ENCODE results near the gene CDC45.
"Not testable (repeated sequence)": the region's sequence is repeated elsewhere in the genome, so short reads cannot be mapped to it uniquely, and the experiment has no call there.

Gene CDC45

DNA sequence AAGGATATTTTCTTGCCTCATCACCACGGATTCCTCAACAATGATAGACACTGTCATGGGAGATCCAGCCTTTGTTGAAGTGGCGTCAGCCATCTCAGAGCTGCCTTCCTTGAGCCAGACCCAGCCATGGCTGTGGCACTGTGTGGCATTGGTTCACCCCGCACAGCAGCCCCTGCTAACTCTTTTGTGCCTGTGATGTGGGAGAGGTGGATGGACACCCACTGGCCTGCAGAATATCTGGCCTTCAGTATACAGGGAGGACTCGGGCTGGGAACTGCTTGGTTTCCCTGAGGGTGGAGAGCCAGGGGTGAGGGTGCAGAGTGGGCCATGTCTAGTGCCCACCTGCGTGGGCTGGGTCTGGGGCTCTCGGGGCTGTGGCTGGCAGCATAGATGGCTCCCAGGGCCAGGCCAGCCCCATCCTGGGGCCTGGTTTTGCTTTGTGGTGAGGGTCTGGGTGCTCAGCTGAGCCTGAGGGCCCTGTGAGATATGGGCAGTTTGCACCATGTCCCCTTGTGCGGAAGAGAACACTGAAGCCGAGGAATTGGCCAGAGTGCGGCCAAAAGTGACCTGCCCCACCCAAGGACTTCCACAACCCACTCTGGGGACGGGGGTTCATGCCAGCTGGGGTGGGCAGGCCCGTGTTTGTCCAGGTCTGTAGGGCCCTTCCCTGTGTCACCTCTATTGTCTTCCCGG, 38.3 kb downstream of the CDC45 start:
- no peak for DNase-seq

DNA sequence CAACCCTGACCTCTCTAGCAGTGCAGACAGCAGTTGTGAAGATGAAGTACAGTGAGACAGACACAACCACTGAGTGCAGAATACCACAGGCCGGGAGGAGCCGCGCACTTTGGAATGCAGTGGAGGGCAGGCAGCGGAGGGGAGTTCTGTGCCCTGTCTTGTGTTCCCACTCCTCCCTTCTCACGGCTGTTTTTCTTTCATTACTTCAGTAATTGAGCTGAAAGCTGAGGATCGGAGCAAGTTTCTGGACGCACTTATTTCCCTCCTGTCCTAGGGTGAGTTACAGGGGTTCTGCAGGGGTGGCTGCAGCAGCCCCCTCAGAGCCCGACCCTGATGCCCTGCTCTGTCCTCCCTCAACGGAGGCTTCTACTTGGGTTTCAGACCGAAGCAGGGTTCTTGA, 38.9 kb downstream of the CDC45 start:
- DNase-seq: no peak

DNA sequence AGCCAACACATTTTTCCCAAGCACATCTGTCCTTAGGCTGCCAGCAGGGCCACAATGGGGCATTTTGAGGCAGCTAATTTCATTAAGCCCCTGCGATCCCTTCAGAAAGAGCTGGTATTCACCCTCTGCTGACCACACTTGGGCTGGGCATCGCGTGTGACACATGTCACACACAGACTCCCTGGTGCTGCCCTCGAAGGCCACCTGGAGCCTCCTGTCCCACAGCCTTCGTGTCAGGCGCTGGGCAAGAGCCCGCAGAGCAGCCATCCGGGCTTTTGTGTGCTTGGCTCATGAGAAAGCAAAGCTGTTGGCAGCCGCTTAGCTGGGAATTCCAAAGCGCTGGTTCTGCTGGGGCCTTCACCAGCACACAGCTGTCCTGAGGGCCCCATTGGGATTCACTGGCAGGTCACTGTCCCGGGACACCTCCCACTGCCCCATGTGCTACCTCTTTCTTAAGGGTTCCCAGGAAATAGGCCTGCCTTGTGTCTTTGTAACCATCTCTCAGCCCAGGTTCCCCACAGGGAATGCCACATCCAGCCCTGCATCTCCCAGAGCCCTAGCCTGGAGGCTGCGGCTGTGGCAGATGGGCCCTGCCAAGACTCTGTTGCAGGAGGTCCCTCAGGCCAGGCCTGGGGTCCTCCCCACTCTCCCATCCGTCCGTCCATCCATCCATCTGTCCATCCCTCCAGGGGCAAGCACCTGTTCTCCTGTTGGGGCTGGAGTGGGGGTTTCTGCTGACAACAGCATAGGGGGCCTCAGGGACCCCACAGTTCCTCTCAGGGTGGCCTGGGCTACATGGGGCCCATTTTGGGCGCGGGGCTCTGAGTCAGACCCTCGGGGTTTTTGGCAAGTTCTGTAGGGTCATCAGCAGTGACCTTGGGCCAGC, 39.6 kb downstream of the CDC45 start:
- DNase-seq: peak in 3 of 14 donors; percentile 11 to 22 (median 18)

DNA sequence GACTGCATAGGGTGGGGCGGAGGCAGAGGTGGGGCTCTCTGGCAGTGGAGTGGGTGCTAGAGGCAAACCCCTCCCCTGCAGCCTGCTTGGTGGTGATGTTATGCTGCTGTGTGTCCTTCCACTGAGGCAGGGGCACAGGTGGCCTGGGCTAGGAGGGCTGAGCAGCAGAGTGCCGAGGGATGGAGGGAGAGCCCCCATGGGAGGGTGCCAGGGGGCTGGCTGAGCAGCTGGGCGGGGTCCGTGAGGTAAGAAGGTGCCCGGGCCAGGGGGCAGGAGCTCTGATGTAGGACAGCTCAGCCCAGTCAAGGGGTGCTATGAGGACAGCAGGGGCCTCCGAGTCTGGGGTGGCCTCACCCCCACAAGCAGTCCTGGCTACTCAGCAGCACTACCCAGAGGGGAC, 40.3 kb downstream of the CDC45 start:
- no peak for DNase-seq

DNA sequence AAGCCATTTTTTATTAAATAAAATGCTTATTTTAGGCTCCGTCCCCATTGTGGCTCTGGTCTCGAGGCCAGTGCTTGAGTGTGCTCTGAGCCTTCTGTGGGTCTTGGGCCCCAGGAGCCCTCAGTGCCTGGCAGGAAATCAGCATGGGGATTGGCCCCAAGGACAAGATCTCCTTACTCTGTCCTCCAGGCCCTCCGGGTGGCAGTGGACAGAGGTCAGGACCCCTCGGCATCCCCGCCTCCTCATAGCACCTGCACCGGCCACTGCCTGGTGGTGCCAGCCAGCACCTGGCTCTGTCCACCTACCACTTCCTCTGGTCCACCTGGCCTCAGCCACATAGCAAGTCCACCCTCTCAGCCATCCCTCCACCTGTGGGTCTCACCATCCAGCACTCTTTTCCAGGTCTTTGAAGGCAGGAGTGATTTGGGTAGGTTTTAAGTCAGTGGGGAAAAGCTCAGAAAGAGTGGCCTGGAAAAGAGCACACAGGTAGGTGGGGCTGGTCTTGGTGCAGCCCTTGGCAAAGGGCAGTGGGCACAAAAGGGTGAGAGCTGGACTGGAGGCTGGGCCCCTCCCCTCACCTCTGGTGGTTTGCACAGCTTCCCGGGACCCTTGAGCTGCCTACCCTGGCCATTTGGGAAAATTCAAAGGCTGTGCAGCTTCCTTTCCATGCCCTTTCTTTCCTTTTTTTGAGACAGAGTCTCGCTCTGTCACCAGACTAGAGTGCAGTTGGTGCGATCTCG, 41.0 kb downstream of the CDC45 start:
- no peak for DNase-seq

DNA sequence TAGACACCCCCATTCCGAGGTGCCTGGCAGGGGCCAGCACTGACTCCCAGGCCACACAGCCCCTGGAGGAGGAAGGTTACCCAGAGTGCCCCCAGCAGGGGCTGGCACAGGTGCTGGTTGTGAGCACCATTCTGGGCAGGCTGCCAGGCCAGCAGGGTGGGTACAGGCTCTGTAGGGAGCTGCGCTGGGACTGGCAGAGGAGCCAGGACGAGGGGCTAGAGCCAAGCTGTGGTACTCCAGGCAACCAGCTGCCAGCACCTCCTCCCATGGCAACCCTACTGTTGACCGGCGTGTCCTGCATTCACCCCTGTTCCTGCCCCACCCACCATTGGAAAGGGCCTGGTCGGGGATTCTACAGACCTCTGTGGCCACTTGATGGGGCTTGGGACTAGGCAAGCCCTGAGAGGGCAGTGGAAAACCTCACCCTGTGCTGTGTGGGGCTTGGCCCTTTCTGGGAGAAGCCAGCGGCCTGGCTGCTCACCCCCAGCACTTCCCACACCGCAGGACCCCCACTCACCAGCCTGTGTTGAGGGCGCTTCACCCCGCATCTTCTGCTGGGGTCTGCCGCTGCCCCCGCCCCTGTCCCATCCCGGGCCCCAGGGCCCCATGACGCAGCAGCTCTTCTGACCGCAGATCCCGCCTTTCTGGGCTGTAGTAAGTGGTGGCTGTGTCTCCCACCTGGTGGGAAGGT, 42.6 kb downstream of the CDC45 start:
- DNase-seq: peak in 8 of 14 donors; percentile 8 to 76 (median 62)

DNA sequence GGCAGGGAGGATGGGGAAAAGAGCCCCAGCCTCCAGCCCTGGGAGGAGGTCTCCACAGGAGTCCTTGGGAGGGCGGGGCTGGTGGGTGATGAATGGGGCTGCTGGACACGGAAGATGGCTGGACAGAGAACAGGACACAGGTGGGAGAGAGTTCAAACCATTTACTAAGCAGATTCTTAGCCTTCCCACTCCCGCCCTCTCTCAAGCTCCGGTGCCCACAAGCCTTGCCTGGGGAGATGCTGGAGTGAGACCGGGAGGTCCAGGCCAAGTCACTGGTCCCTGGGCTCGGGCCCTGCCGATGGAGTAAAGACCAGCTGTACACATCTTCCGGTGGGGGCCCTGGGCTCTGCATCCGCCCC, 43.1 kb downstream of the CDC45 start:
- DNase-seq: peak in 1 of 14 donors; percentile 44

DNA sequence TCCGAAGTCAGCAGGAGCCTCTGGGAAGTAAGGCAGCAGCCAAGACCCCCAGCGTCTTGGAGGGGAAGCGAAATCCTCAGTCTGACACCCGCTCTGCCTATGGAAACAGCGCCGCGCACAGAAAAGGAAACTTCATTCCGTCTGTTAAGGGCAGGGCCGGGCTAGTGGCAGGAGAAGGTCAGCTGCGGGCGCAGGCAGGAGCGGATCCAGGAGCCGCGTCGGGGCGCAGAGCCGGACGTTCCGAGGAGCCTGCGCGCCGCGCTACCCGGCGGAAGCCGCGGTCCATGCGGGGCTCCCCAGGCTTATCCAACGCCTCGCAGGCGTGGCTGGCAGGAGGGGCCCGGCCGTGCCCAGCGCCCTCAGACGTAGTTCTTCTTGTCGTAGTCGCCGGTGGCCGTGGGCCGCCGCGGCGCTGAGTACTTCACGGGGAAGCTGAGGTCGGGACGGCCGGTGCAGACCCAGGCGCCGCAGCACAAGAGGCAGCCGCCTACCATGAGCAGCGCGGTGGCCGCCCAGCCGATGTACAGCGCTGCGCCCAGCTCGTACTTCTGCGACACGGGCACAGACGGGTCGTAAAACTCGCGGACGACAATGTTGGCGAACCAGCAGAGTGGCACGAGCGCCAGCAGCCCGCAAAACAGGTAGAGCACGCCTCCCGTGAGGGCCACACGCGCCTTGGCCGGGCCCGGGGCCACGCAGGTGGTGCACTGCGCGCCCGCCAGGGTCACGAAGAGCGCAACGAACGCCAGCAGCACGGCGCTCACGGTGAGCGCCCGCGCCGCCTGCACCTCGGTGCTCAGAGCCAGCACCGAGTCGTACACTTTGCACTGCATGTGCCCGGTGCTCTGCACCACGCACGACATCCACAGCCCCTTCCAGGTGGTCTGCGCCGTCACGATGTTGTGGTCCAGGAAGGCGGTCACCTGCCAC, 43.8 kb downstream of the CDC45 start:
- DNase-seq: no peak

DNA sequence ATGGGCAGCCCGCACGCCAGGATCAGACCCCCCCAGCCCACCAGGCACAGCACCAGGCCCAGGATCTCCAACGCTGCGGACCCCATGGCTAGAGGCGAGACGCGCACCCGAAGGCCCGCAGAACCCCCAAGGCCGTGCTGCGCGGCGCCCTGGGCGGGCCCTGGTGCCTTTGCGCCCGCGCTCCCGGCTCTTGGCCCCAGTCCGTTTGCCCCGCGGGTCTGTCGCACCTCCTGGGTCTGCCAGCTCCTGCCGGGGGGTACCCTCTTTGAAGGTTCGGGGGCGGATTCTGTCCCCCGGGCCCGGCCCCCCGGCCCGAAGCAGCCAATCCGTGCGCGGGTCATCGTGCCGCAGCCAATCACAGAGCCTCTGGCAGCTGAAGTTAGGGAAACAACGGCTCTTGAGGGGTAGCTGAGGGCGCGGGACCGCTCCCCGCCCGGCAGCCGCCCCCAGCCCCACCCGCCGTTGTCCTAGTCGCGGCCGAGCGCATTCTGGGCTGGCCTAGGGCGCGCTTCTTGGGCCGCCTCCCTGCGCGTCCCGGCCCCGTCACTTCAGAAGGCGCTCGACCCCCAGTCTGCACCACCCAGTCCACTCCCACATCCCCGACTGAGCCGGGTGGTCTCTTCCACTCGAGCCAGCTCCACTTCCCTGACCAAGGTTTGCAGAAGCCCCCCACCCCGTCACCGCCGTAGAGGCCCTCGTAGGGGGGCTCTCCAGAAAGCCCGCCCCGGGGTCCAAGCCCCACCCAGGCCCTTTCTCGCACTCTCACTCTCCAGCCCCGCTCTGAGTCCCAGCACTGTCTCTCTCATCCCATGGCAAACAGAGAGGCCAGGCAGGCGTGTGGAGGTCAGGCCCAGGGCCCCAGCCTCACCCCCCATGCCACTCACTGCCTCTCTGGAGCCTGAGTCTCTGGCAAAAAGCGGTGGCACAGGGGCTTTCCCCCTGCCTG, 44.7 kb downstream of the CDC45 start, which contains the start of gene CLDN5:
Gene CLDN5 (minus strand): TSS at position 241 of the 946 bp plus-strand sequence. CDS start 155 bp downstream, at position 86.
- peak in 1 of 14 donors; percentile 53 for DNase-seq

DNA sequence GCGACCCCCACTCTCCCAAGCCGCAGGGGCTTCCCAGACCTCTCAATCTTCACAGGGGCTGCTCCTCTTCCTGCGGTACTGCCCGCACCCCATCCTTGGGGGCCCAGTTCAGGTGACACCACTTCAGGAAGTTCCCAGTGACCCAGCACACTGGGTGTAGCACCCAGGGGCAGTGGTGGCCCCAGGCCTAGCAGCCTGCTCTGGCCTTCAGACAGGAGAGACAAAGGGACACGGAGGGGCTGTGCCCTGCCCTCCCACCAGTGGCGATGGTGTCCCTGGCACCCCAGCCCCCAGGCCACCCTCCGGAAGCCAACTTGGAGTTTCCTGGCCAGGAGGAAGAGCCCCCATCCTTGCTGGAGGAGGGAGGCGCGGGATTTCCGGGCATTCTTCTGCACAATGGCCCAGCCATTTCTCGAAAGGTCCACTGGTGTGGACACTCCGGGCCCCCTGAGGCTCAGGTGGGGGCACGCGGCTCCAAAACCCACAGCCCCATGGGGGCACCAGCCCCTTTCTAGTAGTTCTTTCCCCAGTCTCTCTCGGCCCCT, 45.5 kb downstream of the CDC45 start:
- no peak for DNase-seq

DNA sequence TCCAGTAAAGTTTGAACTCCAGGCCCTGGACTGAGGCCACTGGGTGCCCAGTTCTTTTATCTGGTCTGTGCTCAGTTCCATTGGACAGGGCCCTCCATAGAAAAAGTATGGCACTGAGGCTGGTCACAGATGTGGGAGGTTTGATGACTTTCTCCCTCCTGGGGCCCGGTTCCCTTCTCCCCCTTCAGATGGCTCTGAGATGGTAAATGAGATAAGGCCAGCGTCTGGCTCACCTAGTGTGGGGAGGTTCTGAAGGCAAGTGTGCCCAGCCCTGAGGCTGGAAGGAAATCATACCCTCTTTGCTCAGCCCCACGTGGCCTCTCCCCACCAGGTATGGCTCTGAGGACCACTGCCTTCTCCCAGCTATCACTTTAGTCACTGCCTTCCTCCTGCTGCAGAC, 45.9 kb downstream of the CDC45 start:
- no peak for DNase-seq

DNA sequence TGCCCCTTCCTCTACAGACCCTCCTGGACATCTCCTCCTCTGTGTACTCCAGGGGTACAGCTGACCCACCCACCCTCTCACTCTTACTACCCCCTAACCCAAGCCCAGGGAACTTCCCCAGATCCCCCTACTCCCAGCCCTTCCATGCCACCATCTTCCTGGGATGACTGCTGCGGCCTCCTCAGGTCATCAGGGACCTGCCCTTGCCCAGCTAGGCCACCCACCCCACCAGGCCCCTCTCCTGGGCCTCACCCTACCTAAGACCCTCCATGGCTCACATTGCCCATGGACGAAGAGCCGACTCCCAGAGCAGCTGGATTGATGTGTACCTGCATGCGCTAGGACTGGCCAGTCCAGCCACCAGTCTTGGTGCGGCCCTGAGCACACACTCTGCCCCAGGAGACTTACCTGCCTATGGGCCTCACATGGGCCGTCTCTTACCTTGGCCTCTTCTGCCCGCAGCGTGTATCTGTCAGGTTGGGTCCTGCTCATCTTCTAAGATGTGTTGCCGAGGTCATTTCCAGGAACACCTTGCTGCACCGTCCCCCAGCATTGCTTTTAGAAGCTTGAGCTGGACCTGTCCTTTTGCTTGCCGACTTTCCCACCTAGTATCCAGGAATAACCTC, 46.5 kb downstream of the CDC45 start:
- DNase-seq: no peak

DNA sequence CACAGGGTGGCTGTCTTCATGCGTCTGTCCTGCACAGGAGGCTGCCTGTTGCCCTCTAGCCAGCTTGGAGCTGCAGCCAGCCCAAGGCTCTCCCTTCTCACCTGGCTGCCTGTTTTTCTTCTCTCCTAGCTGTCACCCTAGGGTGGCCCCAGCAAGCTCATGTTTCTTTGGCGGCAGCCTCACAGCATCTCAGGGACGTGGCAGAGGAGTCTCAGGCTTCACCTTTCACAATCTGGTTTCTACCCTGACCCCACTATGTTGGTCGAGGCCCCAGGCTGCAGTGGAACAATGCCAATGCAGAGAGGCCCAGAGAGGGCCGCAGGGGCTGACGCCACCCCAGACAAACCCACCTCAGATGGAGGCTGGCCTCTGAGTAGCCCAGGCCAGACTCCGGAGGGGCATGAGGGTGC, 47.0 kb downstream of the CDC45 start:
- no peak for DNase-seq

DNA sequence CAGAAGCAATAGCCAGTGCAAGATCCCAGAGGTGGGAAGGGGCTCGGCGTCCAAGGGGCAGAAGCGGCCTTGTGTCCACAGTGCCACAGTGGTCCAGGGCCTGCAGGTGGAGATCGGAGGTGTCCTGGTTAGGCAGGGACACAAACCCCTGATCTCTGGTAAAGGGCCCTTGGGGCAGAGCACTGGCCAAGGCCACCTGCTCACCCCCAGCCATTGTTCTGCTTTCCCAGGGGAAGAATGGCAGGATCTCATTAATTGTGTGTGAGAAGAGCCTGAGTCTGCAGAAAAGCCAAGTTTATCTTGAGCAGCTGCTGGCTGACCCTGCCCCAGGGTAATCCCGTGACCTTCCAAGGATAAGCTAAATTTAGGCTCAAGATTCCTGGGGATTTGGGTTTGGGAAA, 47.6 kb downstream of the CDC45 start:
- no peak for DNase-seq

DNA sequence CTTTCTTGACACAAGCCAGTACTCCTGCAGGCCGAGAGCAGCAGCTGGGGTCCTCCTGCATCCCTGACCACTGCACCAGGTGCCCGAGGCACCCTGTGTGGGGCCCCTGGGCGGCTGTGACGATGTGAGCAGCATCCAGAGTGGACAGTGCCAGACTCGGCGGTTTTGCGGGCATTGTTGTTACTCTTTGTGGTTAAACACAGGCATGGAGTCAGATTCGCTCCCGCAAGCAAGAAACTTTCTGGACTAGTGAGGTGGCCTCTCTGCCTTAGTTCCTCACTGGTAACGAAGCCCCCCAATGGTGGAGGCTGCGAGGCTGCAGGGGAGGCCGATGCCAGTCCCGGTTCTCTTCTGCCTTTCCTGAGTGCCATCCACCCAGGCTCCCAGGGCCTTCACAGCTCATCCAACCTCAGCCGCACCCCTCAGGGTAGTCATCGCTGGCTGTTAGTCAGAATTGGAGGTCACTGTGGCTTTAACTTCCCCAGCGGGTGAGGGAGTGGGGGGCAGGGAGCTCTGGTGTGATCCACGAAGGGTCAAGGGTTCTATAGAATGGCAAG, 48.2 kb downstream of the CDC45 start:
- no peak for DNase-seq

DNA sequence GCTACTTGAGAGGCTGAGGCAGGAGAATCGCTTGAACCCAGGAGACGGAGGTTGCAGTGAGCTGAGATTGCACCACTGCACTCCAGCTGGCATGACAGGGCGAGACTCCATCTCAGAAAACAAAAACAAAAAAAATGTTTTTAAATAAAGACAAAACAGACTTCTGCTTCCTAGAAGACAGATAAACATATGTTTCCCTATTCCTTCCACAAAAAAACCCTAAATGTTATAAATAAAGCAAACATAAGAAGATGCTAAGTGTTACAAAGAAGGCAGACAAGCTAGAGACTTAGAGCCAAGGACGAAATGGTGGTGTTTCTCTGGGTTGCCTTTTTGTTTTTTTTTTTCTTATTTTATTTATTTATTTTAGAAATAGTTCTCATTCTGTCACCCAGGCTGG, 50.1 kb downstream of the CDC45 start:
- DNase-seq: no peak

DNA sequence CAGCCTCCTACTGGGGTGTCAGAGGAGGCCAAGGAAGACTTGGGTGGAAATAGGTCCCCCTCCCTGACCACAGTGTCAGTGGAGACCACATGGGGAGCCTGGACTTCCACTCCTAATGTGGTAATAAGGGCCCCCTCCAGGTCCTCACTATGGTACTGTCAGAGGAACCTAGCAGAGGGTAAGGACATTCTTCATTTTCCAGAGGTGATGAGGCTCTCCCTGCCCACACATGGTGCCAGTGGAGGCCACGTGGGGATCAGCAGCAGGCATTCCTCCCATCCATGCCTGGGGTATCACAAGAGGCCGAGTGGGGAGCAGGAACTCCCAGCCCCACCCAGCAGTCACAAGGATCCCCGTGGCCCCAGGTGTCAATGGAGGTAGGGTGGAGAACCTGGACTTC, 51.0 kb downstream of the CDC45 start:
- DNase-seq: no peak

DNA sequence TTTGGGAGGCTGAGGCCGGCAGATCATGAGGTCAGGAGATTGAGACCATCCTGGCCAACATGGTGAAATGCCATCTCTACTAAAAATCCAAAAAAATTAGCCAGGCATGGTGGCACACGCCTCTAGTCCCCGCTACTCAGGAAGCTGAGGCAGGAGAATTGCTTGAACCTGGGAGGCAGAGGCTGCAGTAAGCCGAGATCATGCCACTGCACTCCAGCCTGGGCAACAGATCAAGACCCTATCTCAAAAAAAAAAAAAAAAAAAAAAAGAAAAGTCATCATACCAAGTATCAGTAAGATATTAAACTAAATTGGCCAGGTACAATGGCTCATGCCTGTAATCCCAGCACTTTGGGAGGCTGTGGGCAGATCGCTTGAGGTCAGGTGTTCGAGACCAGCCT, 51.6 kb downstream of the CDC45 start:
- not testable (repeated sequence) for DNase-seq

DNA sequence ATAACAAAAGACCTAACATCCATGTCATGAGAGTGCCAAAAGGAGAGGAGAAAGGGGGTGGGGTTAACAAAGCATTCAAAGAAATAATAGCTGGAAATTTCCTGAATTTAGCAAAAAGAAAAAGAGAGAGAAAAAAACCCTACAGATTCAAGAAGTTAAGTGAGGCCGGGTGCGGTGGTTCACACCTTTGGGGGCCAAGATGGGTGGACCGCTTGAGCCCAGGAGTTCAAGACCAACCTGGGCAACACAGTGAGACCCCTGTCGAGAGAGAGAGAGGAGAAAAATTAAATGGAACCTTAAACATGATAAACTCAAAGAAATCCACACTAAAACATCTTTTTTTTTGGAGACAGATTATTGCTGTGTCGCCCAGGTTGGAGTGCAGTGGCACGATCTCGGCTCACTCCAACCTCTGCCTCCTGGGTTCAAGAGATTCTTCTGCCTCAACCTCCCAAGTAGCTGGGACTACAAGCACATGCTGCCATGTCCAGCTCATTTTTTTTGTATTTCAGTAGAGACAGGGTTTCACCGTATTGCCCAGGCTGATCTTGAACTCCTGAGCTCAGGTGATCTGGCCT, 53.4 kb downstream of the CDC45 start:
- DNase-seq: no peak
